HepG2 (cell line): ENCODE measurements around the gene SLCO3A1. TPM values are rescaled to one million over a fixed set of nuclear protein-coding genes. Genes with fewer than 3 reads are reported as not detected.

Experiments used
- ATAC-seq: fragments of 200-7000 bp; cut with Tn5 transposase; 3 replicates; pipeline ENCODE4 v1.9.1; 2020; ENCODE audit warnings: mild to moderate bottlenecking, moderate library complexity
- BruUV-seq: library from RNA; stranded (reverse); fragments of 400-500 nt; replicated peaks from 2 replicates; lab custom pipeline; 2021; lab: Mats Ljungman, UMichigan
- CTCF ChIA-PET: fragments of 300-600 bp; formaldehyde crosslinking; extraction: SDS; loops from one replicate; lab custom pipeline; 2021; ENCODE audit warnings: low total read pairs, inconsistent platforms, low intra/inter-chr PET ratio; lab: Yijun Ruan, JAX
- POLR2A ChIA-PET: fragments of 350-600 bp; sonication (Branson Sonifier 250); formaldehyde crosslinking; loops from one replicate; lab custom pipeline; 2020; ENCODE audit warnings: antibody characterized with exemption, inconsistent platforms; lab: Yijun Ruan, JAX
- DNase-seq: peaks from one replicate; pipeline ENCODE4 v3.0.0-alpha.2; 2015; ENCODE audit warnings: low spot score
- FAIRE-seq: peaks from 3 replicates; lab custom pipeline; 2011; peaks lifted over from hg19 to GRCh38; lab: Jason Lieb, UNC
- H2AFZ ChIP-seq: one replicate; pipeline ENCODE4 v1.6.1; 2011; ENCODE audit warnings: low read length, inconsistent platforms
- H3K27ac ChIP-seq: fragments of 300-600 bp; 3 replicates; pipeline ENCODE4 v1.8.0; 2011; ENCODE audit warnings: mixed run types, mild to moderate bottlenecking, mixed read lengths, low read length, inconsistent platforms; ENCODE audit not compliant: insufficient read depth; ENCODE audit errors: extremely low read length
- H3K27me3 ChIP-seq, 2 experiments: fragments of 200-600 bp in 1 of 2; 2 replicates in 1 of 2; 3 replicates in 1 of 2; pipeline versions ENCODE4 v1.6.0 to v1.8.0; 2011; ENCODE audit warnings: low read length in 2 of 2, mild to moderate bottlenecking in 2 of 2, moderate library complexity in 2 of 2, inconsistent platforms in 1 of 2; ENCODE audit not compliant: insufficient read depth in 2 of 2, control insufficient read depth in 1 of 2
- H3K36me3 ChIP-seq, 2 experiments: fragments of 200-600 bp in 1 of 2; replicated peaks in 1 of 2; 2 replicates in 1 of 2; 3 replicates in 1 of 2; pipeline versions ENCODE4 v1.5.1 to v1.8.0; 2011; ENCODE audit warnings: low read length in 2 of 2, inconsistent platforms in 1 of 2; ENCODE audit not compliant: insufficient read depth in 2 of 2, control insufficient read depth in 1 of 2
- H3K4me1 ChIP-seq: 2 replicates; pipeline ENCODE4 v1.5.1; 2012; ENCODE audit warnings: low read length, inconsistent platforms; ENCODE audit not compliant: insufficient read depth
- H3K4me2 ChIP-seq: 2 replicates; pipeline ENCODE4 v1.6.0; 2011; ENCODE audit warnings: low read depth, low read length, inconsistent platforms
- H3K4me3 ChIP-seq, 3 experiments: fragments of 200-600 bp in 1 of 3; sonication (generic), shearing (Covaris generic) in 1 of 3; replicated peaks in 1 of 3; 2 replicates each; pipeline ENCODE4 v1.5.1; 2011 to 2016; ENCODE audit warnings: low read length in 3 of 3, inconsistent platforms in 2 of 3, low read depth in 2 of 3, mild to moderate bottlenecking in 2 of 3, control low read depth in 1 of 3, mixed read lengths in 1 of 3; ENCODE audit not compliant: insufficient read depth in 1 of 3
- H3K79me2 ChIP-seq: one replicate; pipeline ENCODE4 v1.6.1; 2011; ENCODE audit warnings: low read length, inconsistent platforms; ENCODE audit not compliant: insufficient read depth
- H3K9ac ChIP-seq: 2 replicates; pipeline ENCODE4 v1.6.0; 2011; ENCODE audit warnings: mild to moderate bottlenecking, low read depth, low read length, inconsistent platforms; ENCODE audit not compliant: insufficient read depth
- H3K9me3 ChIP-seq: 2 replicates; pipeline ENCODE4 v1.5.1; 2012; ENCODE audit warnings: mild to moderate bottlenecking, low read length
- H4K20me1 ChIP-seq: 2 replicates; pipeline ENCODE4 v1.6.0; 2011; ENCODE audit warnings: inconsistent platforms, mild to moderate bottlenecking, low read length, moderate library complexity; ENCODE audit not compliant: insufficient read depth
- ATAD3A ChIP-seq: sonication (generic); formaldehyde crosslinking; IDR thresholded peaks from 2 replicates; pipeline ENCODE4 v1.4.0; 2020; ENCODE audit warnings: missing genetic modification reagents
- ATF1 ChIP-seq: IDR thresholded peaks from 2 replicates; pipeline ENCODE4 v1.6.1; 2016; ENCODE audit warnings: mild to moderate bottlenecking, control low read depth
- MTF1 ChIP-seq: sonication (generic); formaldehyde crosslinking; IDR thresholded peaks from 2 replicates; pipeline ENCODE4 v1.5.0; 2020; ENCODE audit warnings: missing genetic modification reagents
- POLR2AphosphoS2 ChIP-seq: IDR thresholded peaks from 2 replicates; pipeline ENCODE4 v1.6.1; 2011; ENCODE audit warnings: low read depth, low read length, improper control_type of control experiment
- SP140L ChIP-seq: sonication (generic); formaldehyde crosslinking; IDR thresholded peaks from 2 replicates; pipeline ENCODE4 v1.4.0; 2020; ENCODE audit warnings: missing genetic modification reagents, borderline replicate concordance
- TBP ChIP-seq: sonication (generic); formaldehyde crosslinking; IDR thresholded peaks from 2 replicates; pipeline ENCODE4 v1.5.0; 2020; ENCODE audit warnings: missing genetic modification reagents
- ZNF121 ChIP-seq: sonication (generic); formaldehyde crosslinking; IDR thresholded peaks from 2 replicates; pipeline ENCODE4 v1.5.0; 2020; ENCODE audit warnings: mild to moderate bottlenecking, missing genetic modification reagents
- ZNF562 ChIP-seq: sonication (generic); formaldehyde crosslinking; IDR thresholded peaks from 2 replicates; pipeline ENCODE4 v1.8.0; 2022; ENCODE audit warnings: missing genetic modification reagents, borderline replicate concordance
- ZNF800 ChIP-seq: sonication (generic); formaldehyde crosslinking; IDR thresholded peaks from 2 replicates; pipeline ENCODE4 v1.4.0; 2020; ENCODE audit warnings: missing genetic modification reagents
- ZSCAN31 ChIP-seq: sonication (generic); formaldehyde crosslinking; IDR thresholded peaks from 2 replicates; pipeline ENCODE4 v1.5.0; 2020; ENCODE audit warnings: low read depth, mild to moderate bottlenecking, missing genetic modification reagents
- WGBS: methylation state at CpG from one replicate; pipeline ENCODE4 v1.1.6; 2017; ENCODE audit warnings: low lambda C conversion rate; 5-methylcytosine and 5-hydroxymethylcytosine counted together
- in situ Hi-C: cut with HindIII; loops from 2 replicates; pipeline ENCODE4 v1.10.0; 2017; ENCODE audit warnings: low pct_unique_long_range_greater_than_20kb; ENCODE audit not compliant: extremely low pct_ligation_motif_present
- intact Hi-C: fragments of 100-400 bp; cut with micrococcal nuclease; formaldehyde crosslinking; loops from one replicate; pipeline ENCODE4 v1.10.0; 2022; ENCODE audit not compliant: unreplicated experiment
- polyA plus RNA-seq, 8 experiments: library from polyadenylated mRNA; depleted of rRNA in 3 of 8; stranded (reverse) in 7 of 8; unstranded in 1 of 8; fragments of >200 nt; fragmentation: Illumina TruSeq in 4 of 8; extraction: Trizol in 4 of 8; gene quantifications; 2 replicates each; pipeline versions ENCODE4 v1.2.1 to v1.2.3, GENCODE V29; 2011 to 2016; ENCODE audit warnings: low read depth in 4 of 8, missing spikeins in 1 of 8, mixed read lengths in 1 of 8; ENCODE audit not compliant: insufficient read depth in 1 of 8
- total RNA-seq, 5 experiments: library from RNA; depleted of rRNA; stranded (reverse); fragments of >200 nt; fragmentation: Illumina TruSeq; extraction: Trizol; gene quantifications; 2 replicates each; pipeline ENCODE4 v1.2.3, GENCODE V29; 2016; ENCODE audit warnings: low read depth in 1 of 5

SLCO3A1 gene
- total and polyA plus RNA-seq, 2 of the 13 experiments (the other 11 are each of a cell fraction or from before 2014, with no cell fraction given), result 0.02 TPM; not detected in 1

DNA sequence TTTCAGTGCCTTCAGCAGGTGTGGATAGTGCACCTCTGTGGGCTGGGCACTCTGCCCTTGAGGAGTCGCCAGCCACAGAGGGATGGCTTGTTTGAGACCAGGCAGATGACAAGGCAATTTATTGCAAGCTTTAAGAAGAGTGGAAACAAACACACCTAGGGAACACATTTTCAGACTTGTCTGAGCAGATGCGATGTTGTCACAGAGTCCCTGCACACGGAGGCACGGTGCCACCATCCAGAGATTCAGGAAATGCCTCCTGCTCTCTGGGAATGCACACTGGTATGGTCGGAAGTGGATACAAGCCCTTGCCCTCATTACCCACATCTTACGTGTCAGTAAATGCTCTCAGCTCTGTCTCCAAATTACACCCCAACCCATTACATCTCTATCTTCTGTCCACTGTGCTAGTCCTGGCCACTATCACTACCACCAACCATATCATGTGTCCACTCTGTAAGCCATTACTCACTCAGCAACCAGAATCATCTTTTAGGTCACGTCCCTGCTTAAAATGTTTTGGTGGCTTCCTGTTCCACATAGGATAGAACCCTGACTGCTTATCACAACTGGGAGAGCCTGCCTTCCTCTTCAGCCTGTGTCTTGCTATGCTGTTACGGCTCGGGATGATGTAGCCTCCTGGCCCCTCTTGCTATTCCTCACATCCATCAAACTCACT lies 196.9 kb downstream of the SLCO3A1 start:
- ATAC-seq, result no peak
- no peak overlapping the region for H3K4me2 ChIP-seq
- no TSS peak for BruUV-seq
- ChIA-PET CTCF (no interaction called here), POLR2A (no interaction called here)
- H3K4me3 ChIP-seq, result no peak overlapping the region
- H3K9ac ChIP-seq, result no peak overlapping the region
- WGBS, result 2% methylated on average over 6 of the region's 9 CpGs
- intact Hi-C loops, result no loop called here
- no peaks in the 10 kb centered on the region; a peak in 2 of 5 replicates for H3K27me3 ChIP-seq
- in situ Hi-C loops, result no loop called here
- H2AFZ ChIP-seq, result no peak overlapping the region
- H3K4me1 ChIP-seq, result no peaks in the 10 kb centered on the region
- no peaks in the 10 kb centered on the region for H3K9me3 ChIP-seq
- no peak for DNase-seq
- no peak overlapping the region for H3K27ac ChIP-seq
- no peaks in the 10 kb centered on the region for H3K79me2 ChIP-seq
- TF ChIP-seq ATF1 (CRISPR knock-in tag) (no peak), ATAD3A (no peak), SP140L (CRISPR knock-in tag) (no peak), TBP (CRISPR knock-in tag) (no peak)
- H3K36me3 ChIP-seq, result no peaks in the 10 kb centered on the region
- no peak for FAIRE-seq
- H4K20me1 ChIP-seq, result no peaks in the 10 kb centered on the region

- ChIA-PET CTCF (no interaction called here), POLR2A (no interaction called here)
- H3K9ac ChIP-seq, result no peak overlapping the region
- no peaks in the 10 kb centered on the region for H3K4me1 ChIP-seq
- DNase-seq (no peak), ATAC-seq (no peak), FAIRE-seq (no peak)
- H2AFZ ChIP-seq, result no peak overlapping the region
- intact Hi-C loops, result no loop called here
- no TSS peak for BruUV-seq
- TF ChIP-seq ZSCAN31 (CRISPR knock-in tag) (no peak), ZNF800 (CRISPR knock-in tag) (no peak), ZNF121 (CRISPR knock-in tag) (no peak), ZNF562 (CRISPR knock-in tag) (no peak), MTF1 (CRISPR knock-in tag) (no peak), POLR2AphosphoS2 (no peak)
- no peak overlapping the region for H3K27ac ChIP-seq
- no peaks in the 10 kb centered on the region for H3K79me2 ChIP-seq
- no peaks in the 10 kb centered on the region for H3K36me3 ChIP-seq
- no peaks in the 10 kb centered on the region for H4K20me1 ChIP-seq
- peaks cover 0 to 2% of the 10 kb centered on the region in 2 experiments; a peak in 2 of 5 replicates for H3K27me3 ChIP-seq
- H3K4me3 ChIP-seq, result no peak overlapping the region
- H3K9me3 ChIP-seq, result no peaks in the 10 kb centered on the region
- in situ Hi-C loops, result no loop called here
- WGBS, result 2% methylated on average over 3 of the region's 8 CpGs
- no peak overlapping the region for H3K4me2 ChIP-seq
Measured at GRCh38 chr15:92051716-92052115, 198.2 kb downstream of the SLCO3A1 start.
